SU-DHL-6 (cell line): ENCODE data around the gene SPNS2.

Experiments used
- H2AFZ ChIP-seq: fragments of 200-600 bp; sonication (generic); 2 replicates; pipeline ENCODE4 v1.6.1; 2014; ENCODE audit warnings: low read depth, mild to moderate bottlenecking, moderate library complexity, mixed read lengths, antibody characterized with exemption, low read length; ENCODE audit not compliant: severe bottlenecking
- H3F3A ChIP-seq: fragments of 200-600 bp; shearing (Covaris generic); 2 replicates; pipeline ENCODE4 v1.6.0; 2016; ENCODE audit warnings: antibody characterized with exemption, mild to moderate bottlenecking; ENCODE audit not compliant: insufficient read depth
- H3K27ac ChIP-seq: fragments of 200-600 bp; sonication (generic); 2 replicates; pipeline ENCODE4 v1.5.1; 2016; ENCODE audit warnings: low read depth, mild to moderate bottlenecking, low read length, moderate library complexity, mixed read lengths
- H3K27me3 ChIP-seq: fragments of 200-600 bp; sonication (generic), shearing (Covaris generic); 2 replicates; pipeline ENCODE4 v1.6.0; 2014; ENCODE audit warnings: mild to moderate bottlenecking, low read length
- H3K36me3 ChIP-seq: fragments of 200-600 bp; sonication (generic); 2 replicates; pipeline ENCODE4 v1.6.1; 2014; ENCODE audit warnings: mild to moderate bottlenecking, low read length, mixed read lengths
- H3K4me2 ChIP-seq: fragments of 300-600, 200-600 bp; shearing (Covaris generic), sonication (generic); 2 replicates; pipeline ENCODE4 v1.6.0; 2014; ENCODE audit warnings: low read length, low read depth, mild to moderate bottlenecking; ENCODE audit not compliant: poor library complexity, severe bottlenecking
- H3K4me3 ChIP-seq: fragments of 200-600 bp; sonication (generic); 2 replicates; pipeline ENCODE4 v1.5.1; 2014; ENCODE audit warnings: antibody characterized with exemption, low read length, mild to moderate bottlenecking, mixed read lengths; ENCODE audit not compliant: insufficient read depth, poor library complexity, severe bottlenecking
- H3K79me2 ChIP-seq: fragments of 200-600 bp; sonication (generic); 2 replicates; pipeline ENCODE4 v1.6.1; 2014; ENCODE audit warnings: mild to moderate bottlenecking, low read length, moderate library complexity; ENCODE audit not compliant: insufficient read depth
- H3K9ac ChIP-seq: fragments of 200-600 bp; sonication (generic); 2 replicates; pipeline ENCODE4 v1.7.0; 2014; ENCODE audit warnings: mild to moderate bottlenecking, low read length
- H3K9me2 ChIP-seq: fragments of 200-600 bp; sonication (generic); replicated peaks from 2 replicates; pipeline ENCODE4 v1.6.1; 2014; ENCODE audit warnings: low read length; ENCODE audit not compliant: insufficient read depth
- H3K9me3 ChIP-seq: fragments of 200-600 bp; sonication (generic); 2 replicates; pipeline ENCODE4 v1.6.1; 2014; ENCODE audit warnings: low read length, mixed read lengths; ENCODE audit not compliant: insufficient read depth
- H4K20me1 ChIP-seq: fragments of 200-600 bp; sonication (generic); 2 replicates; pipeline ENCODE4 v1.6.1; 2014; ENCODE audit warnings: low read depth, mild to moderate bottlenecking, antibody characterized with exemption, low read length, moderate library complexity, mixed read lengths
- EZH2phosphoT487 ChIP-seq: fragments of 200-600 bp; sonication (generic), shearing (Covaris generic); conservative IDR thresholded peaks from 2 replicates; pipeline ENCODE4 v1.6.1; 2018; ENCODE audit warnings: mild to moderate bottlenecking, antibody characterized with exemption, low read length, moderate library complexity, mixed read lengths
- TF ChIP-seq, protein P1 (sequence below): fragments of 200-600 bp; sonication (generic); IDR thresholded peaks from one replicate; pipeline ENCODE4 v1.5.1; 2017; ENCODE audit warnings: antibody characterized with exemption, mild to moderate bottlenecking, low read length, moderate library complexity; ENCODE audit not compliant: insufficient read depth, poor library complexity, severe bottlenecking

SPNS2 gene

DNA sequence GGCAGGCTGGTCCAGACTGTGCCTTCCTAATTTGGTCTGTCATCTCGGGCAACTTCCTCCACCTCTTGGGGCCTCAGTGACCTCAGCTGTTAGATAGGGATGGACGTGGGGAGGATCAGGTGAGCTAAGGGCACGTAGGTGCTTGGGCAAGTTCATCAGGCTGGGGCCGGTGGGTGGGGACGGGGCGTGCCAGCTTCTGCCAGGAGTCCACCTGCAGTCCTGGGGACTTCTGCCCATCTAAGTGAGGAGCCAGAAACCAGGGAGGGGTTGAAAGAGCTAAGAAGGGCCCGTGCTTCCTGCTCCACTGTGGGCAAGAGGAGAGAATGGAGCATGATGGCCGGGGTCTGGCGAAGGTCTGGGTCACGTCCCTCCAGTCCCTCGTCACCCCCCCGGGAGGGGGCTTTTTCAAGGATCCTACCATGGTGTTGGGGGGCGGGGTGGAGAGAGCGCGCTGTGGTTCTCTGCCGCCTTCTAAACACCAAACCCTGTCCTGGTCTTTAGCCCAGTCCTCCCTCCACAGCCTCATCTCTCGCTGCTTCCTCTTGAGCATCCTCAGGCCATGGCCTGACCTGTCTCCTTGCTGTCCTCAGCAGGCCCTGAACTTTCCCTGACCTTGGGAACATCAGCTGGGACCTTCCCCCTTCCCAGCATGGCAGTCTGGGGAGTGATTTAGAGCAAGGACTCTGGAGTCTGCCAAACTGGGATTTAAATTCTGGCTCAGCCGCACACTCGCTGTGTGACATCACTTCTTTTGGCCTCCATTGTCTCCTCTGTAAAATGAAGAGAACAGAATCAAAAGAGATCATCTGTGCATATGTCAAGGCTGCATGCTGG lies 21.6 kb downstream of the SPNS2 start:
- Histone ChIP-seq H3K4me2 (no peak overlapping the region), H2AFZ (no peak overlapping the region), H3K9ac (no peak overlapping the region), H3K27ac (no peak overlapping the region), H3F3A (peaks cover 10% of the 10 kb centered on the region), H3K9me2 (no peaks in the 10 kb centered on the region), H3K79me2 (no peaks in the 10 kb centered on the region), H3K36me3 (no peaks in the 10 kb centered on the region), H3K9me3 (no peaks in the 10 kb centered on the region), H4K20me1 (no peaks in the 10 kb centered on the region), H3K27me3 (no peaks in the 10 kb centered on the region), H3K4me3 (no peak overlapping the region)
- TF ChIP-seq, protein P1, sequence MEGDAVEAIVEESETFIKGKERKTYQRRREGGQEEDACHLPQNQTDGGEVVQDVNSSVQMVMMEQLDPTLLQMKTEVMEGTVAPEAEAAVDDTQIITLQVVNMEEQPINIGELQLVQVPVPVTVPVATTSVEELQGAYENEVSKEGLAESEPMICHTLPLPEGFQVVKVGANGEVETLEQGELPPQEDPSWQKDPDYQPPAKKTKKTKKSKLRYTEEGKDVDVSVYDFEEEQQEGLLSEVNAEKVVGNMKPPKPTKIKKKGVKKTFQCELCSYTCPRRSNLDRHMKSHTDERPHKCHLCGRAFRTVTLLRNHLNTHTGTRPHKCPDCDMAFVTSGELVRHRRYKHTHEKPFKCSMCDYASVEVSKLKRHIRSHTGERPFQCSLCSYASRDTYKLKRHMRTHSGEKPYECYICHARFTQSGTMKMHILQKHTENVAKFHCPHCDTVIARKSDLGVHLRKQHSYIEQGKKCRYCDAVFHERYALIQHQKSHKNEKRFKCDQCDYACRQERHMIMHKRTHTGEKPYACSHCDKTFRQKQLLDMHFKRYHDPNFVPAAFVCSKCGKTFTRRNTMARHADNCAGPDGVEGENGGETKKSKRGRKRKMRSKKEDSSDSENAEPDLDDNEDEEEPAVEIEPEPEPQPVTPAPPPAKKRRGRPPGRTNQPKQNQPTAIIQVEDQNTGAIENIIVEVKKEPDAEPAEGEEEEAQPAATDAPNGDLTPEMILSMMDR, result no peak

DNA sequence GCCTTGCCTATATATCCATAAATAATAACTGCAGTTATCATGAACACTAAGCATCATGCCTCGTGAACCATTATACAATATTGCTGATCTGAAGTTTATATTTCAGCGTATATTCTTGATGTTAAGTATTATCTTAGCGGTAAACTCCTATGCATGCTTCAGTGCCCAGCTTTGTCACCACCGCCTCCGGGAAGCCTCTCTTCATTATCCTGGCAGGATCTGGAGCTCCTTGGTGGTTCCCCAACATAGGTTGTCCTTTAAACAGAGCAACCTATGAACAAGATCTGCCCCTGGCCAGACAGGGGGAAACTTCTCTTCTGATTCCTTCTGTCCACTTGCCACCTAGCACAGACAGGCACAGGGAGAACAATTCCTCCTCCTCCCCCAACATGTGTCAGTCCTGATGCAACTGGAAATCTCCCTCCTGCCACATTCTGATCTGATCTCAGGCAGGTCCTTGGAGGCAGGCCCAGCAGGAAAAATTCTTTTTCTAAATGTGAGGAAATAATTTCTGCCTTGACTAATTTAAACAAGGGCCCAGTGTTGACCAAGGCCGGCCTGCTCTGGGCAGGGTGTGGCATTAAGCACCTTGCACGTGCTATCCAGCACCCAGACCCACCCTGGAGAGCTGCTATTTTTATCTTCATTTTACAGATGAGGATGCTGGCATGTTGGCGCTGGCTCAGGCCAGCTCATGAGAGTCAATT lies 22.4 kb downstream of the SPNS2 start:
- Histone ChIP-seq H3K4me2 (no peak overlapping the region), H3K4me3 (no peak overlapping the region), H2AFZ (no peak overlapping the region), H3K27me3 (no peaks in the 10 kb centered on the region), H3K27ac (no peak overlapping the region), H3K9me2 (no peaks in the 10 kb centered on the region), H3K36me3 (no peaks in the 10 kb centered on the region), H3F3A (peaks cover 10% of the 10 kb centered on the region), H3K9me3 (no peaks in the 10 kb centered on the region), H4K20me1 (no peaks in the 10 kb centered on the region), H3K79me2 (no peaks in the 10 kb centered on the region), H3K9ac (no peak overlapping the region)
- TF ChIP-seq, protein P1, result no peak
- no peak for TF ChIP-seq EZH2phosphoT487

DNA sequence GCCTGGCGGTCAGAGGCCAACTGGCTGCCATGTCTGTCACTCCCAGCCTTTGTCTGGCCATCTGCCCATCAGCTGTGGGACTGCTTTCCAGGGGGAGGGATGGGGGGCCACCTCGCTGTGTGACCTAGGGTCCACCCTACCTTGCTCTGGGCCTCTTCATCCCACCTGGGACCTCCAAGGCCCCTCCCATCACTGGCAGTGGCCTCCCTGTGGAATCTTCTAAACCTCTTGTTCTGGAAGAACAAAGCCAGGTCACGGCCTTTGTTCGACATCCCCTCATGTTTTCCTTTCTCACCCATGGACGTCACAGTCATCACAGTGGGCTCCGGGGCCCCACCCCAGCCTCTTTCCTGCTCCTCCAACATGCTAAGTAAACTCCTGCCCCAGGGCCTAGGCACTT lies 24.0 kb downstream of the SPNS2 start:
- Histone ChIP-seq H3K9me2 (no peaks in the 10 kb centered on the region), H3K79me2 (no peaks in the 10 kb centered on the region), H3K27ac (peak overlapping the region; percentile 83), H3K9me3 (no peaks in the 10 kb centered on the region), H3F3A (peaks cover 8% of the 10 kb centered on the region), H4K20me1 (no peaks in the 10 kb centered on the region), H2AFZ (no peak overlapping the region), H3K36me3 (no peaks in the 10 kb centered on the region), H3K4me2 (peak overlapping the region; percentile 58), H3K27me3 (no peaks in the 10 kb centered on the region), H3K4me3 (no peak overlapping the region), H3K9ac (peak overlapping the region; percentile 23; the same call in 1 of the 2 replicates)
- no peak for TF ChIP-seq EZH2phosphoT487
- TF ChIP-seq, protein P1, result no peak
